Caco-2 (cell line): ENCODE results near the gene PHACTR1. TPM values are rescaled to one million over a fixed set of nuclear protein-coding genes. Genes with fewer than 3 reads are reported as not detected.

Source experiments
- BruUV-seq: library from RNA; stranded (reverse); fragments of 400-500 nt; replicated peaks from 2 replicates; lab custom pipeline; 2021; lab: Mats Ljungman, UMichigan
- CTCF ChIA-PET: fragments of 300-600 bp; sonication (Branson Sonifier 250); formaldehyde crosslinking; loops from one replicate; lab custom pipeline; 2022; ENCODE audit warnings: antibody characterized with exemption; lab: Charles Lee
- POLR2A ChIA-PET: fragments of 300-600 bp; sonication (Branson Sonifier 250); formaldehyde crosslinking; loops from one replicate; lab custom pipeline; 2022; ENCODE audit warnings: antibody characterized with exemption; lab: Charles Lee
- DNase-seq, 2 experiments: peaks; one replicate each; pipeline versions ENCODE4 v3.0.0 to v3.0.0-alpha.2; 2020 to 2022
- H3K27me3 ChIP-seq: replicated peaks from 2 replicates; pipeline ENCODE4 v1.6.0; 2011; ENCODE audit warnings: low read length; ENCODE audit not compliant: control insufficient read depth, insufficient read depth
- H3K36me3 ChIP-seq: 2 replicates; pipeline ENCODE4 v1.5.1; 2011; ENCODE audit warnings: low read length; ENCODE audit not compliant: control insufficient read depth, insufficient read depth
- H3K4me1 ChIP-seq: fragments of 250-450 bp; sonication (Bioruptor Pico); 2 replicates; pipeline ENCODE4 v1.5.1; 2020; ENCODE audit warnings: mild to moderate bottlenecking
- H3K4me3 ChIP-seq: 2 replicates; pipeline ENCODE4 v1.5.1; 2011; ENCODE audit warnings: low read depth, mild to moderate bottlenecking, control low read depth, low read length
- H3K9me3 ChIP-seq: fragments of 250-450 bp; sonication (Bioruptor Pico); 2 replicates; pipeline ENCODE4 v1.5.1; 2020; ENCODE audit warnings: mild to moderate bottlenecking, moderate library complexity
- H3K27ac Mint-ChIP-seq: one replicate; pipeline ENCODE4 v1.8.0; 2022; ENCODE audit warnings: mixed read lengths; ENCODE audit not compliant: unreplicated experiment
- H3K27me3 Mint-ChIP-seq: one replicate; pipeline ENCODE4 v1.8.0; 2022; ENCODE audit warnings: mixed read lengths; ENCODE audit not compliant: insufficient read depth, unreplicated experiment
- H3K36me3 Mint-ChIP-seq: one replicate; pipeline ENCODE4 v1.8.0; 2022; ENCODE audit warnings: mild to moderate bottlenecking, mixed read lengths; ENCODE audit not compliant: insufficient read depth, unreplicated experiment
- H3K4me1 Mint-ChIP-seq: one replicate; pipeline ENCODE4 v1.8.0; 2022; ENCODE audit warnings: low read depth, mixed read lengths; ENCODE audit not compliant: unreplicated experiment
- H3K4me3 Mint-ChIP-seq: one replicate; pipeline ENCODE4 v1.8.0; 2022; ENCODE audit warnings: mild to moderate bottlenecking, moderate library complexity, mixed read lengths; ENCODE audit not compliant: unreplicated experiment
- H3K9me3 Mint-ChIP-seq: one replicate; pipeline ENCODE4 v1.8.0; 2022; ENCODE audit warnings: mixed read lengths; ENCODE audit not compliant: unreplicated experiment
- intact Hi-C: fragments of 100-400 bp; cut with micrococcal nuclease; formaldehyde crosslinking; loops from one replicate; pipeline ENCODE4 v1.10.0; 2022; ENCODE audit not compliant: unreplicated experiment
- total RNA-seq: library from RNA; stranded (reverse); gene quantifications from 2 replicates; pipeline ENCODE4 v1.2.3, GENCODE V29; 2022
- TF ChIP-seq, protein P1 (sequence below), 2 experiments: fragments of 200-600 bp in 1 of 2; IDR thresholded peaks; 1 replicate in 1 of 2; 2 replicates in 1 of 2; pipeline versions ENCODE4 v1.5.1 to v1.8.0; 2011 to 2022; ENCODE audit warnings: antibody characterized with exemption in 1 of 2, control low read depth in 1 of 2, inconsistent platforms in 1 of 2, low read depth in 1 of 2, low read length in 1 of 2, mild to moderate bottlenecking in 1 of 2, moderate library complexity in 1 of 2; ENCODE audit not compliant: insufficient read depth in 1 of 2, severe bottlenecking in 1 of 2, unreplicated experiment in 1 of 2

The PHACTR1 gene
- total RNA-seq, 1 experiment from 2014 or later = 0.41 TPM

DNA sequence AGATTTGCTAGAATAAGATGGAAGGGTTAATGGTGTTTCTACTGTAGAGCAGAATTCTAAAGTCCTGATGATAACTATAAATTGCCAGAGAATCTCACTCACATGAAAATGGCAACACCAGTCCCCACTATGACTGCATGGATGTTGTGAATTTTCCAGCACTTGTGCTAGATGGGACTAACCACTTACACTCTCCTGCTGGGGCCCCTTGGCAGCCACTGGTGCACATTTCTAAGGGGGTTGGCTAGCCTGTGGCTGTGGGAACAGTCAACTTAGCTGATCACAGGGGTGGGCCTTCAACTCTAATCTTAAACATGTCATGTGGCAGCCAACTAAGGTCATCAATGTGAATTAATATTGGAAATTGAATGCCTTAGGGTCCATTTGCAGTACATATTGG, 271.2 kb downstream of the PHACTR1 start:
- no peaks in the 10 kb centered on the region for H3K27me3 ChIP-seq

DNA sequence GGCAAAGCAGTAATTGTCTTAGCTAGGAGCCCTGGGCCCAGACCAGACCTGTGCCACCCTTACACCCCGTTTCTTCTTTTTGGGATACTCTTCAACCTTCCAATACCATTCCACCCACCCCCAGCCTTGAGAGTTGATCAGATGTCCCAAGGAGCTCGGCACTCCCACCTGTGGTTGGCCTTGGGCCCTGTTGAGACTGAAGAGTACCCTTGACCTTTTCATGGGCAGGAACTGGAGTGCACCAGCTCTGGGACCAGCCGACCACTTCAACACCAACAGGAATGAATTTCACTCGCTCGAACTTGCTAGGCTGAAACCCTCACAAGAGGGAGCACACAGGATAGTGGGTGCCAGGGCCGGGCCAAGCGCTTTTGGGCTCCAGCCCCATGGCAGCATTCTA, 273.6 kb downstream of the PHACTR1 start:
- H3K4me3 ChIP-seq = no peak overlapping the region
- DNase-seq = no peak
- H3K4me1 ChIP-seq = no peaks in the 10 kb centered on the region
- no peak overlapping the region for H3K27ac Mint-ChIP-seq
- H3K9me3 ChIP-seq = no peaks in the 10 kb centered on the region; the same call in 1 of the 2 replicates
- POLR2A ChIA-PET = no interaction called here
- H3K36me3 ChIP-seq = no peaks in the 10 kb centered on the region
- no peaks in the 10 kb centered on the region for H3K9me3 Mint-ChIP-seq
- CTCF ChIA-PET = no interaction called here
- BruUV-seq = no TSS peak
- no peak overlapping the region for H3K4me3 Mint-ChIP-seq
- H3K36me3 Mint-ChIP-seq = no peaks in the 10 kb centered on the region
- intact Hi-C loops = no loop called here
- peaks cover 17% of the 10 kb centered on the region for H3K27me3 Mint-ChIP-seq
- no peaks in the 10 kb centered on the region for H3K27me3 ChIP-seq
- TF ChIP-seq, protein P1, sequence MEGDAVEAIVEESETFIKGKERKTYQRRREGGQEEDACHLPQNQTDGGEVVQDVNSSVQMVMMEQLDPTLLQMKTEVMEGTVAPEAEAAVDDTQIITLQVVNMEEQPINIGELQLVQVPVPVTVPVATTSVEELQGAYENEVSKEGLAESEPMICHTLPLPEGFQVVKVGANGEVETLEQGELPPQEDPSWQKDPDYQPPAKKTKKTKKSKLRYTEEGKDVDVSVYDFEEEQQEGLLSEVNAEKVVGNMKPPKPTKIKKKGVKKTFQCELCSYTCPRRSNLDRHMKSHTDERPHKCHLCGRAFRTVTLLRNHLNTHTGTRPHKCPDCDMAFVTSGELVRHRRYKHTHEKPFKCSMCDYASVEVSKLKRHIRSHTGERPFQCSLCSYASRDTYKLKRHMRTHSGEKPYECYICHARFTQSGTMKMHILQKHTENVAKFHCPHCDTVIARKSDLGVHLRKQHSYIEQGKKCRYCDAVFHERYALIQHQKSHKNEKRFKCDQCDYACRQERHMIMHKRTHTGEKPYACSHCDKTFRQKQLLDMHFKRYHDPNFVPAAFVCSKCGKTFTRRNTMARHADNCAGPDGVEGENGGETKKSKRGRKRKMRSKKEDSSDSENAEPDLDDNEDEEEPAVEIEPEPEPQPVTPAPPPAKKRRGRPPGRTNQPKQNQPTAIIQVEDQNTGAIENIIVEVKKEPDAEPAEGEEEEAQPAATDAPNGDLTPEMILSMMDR (IDR thresholded peaks at IDR 0.05; ENCODE audit: insufficient read depth in 1 of 2, low read depth in 1 of 2, low read length in 1 of 2, severe bottlenecking in 1 of 2, unreplicated experiment in 1 of 2) = no peak
- H3K4me1 Mint-ChIP-seq = no peaks in the 10 kb centered on the region

More for the DNA sequence above, 271.2 kb downstream of the PHACTR1 start:
- Mint-ChIP-seq H3K27me3 (peaks cover 14% of the 10 kb centered on the region), H3K4me3 (no peak overlapping the region), H3K4me1 (no peaks in the 10 kb centered on the region), H3K27ac (no peak overlapping the region), H3K36me3 (no peaks in the 10 kb centered on the region), H3K9me3 (peaks cover 9% of the 10 kb centered on the region)
- intact Hi-C loops = no loop called here
- ChIA-PET CTCF (no interaction called here), POLR2A (no interaction called here)
- Histone ChIP-seq H3K4me1 (no peaks in the 10 kb centered on the region), H3K9me3 (no peaks in the 10 kb centered on the region), H3K4me3 (no peak overlapping the region), H3K36me3 (no peaks in the 10 kb centered on the region)
- no peak for DNase-seq
- TF ChIP-seq, protein P1 (IDR thresholded peaks at IDR 0.05; ENCODE audit: insufficient read depth in 1 of 2, low read depth in 1 of 2, low read length in 1 of 2, severe bottlenecking in 1 of 2, unreplicated experiment in 1 of 2) = no peak
- no TSS peak for BruUV-seq

DNA sequence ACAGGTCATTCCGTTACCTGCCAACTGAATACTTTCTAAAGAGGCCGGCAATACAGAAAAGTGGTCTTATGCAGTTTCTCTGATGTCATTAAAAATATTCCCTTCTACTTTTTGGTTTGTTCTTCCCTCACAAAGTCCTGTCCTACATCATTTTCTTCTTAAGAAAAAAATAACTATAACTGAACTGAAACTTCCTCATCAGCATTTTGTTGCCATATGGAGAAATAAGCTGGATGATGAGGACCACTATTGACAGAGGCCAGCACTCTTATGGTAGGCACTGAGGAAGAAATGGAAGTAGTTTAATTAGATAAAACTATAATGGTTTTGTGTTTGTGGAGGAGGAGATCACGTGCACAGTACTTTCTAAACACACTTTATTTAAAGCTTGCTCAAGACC, 274.9 kb downstream of the PHACTR1 start:
- Mint-ChIP-seq H3K4me1 (no peaks in the 10 kb centered on the region), H3K27me3 (peaks cover 18% of the 10 kb centered on the region), H3K27ac (no peak overlapping the region), H3K4me3 (no peak overlapping the region), H3K9me3 (no peaks in the 10 kb centered on the region), H3K36me3 (no peaks in the 10 kb centered on the region)
- Histone ChIP-seq H3K4me1 (no peaks in the 10 kb centered on the region), H3K27me3 (no peaks in the 10 kb centered on the region), H3K36me3 (no peaks in the 10 kb centered on the region), H3K9me3 (no peaks in the 10 kb centered on the region; the same call in 1 of the 2 replicates), H3K4me3 (no peak overlapping the region)
- intact Hi-C loops = no loop called here
- BruUV-seq = no TSS peak
- TF ChIP-seq, protein P1 (IDR thresholded peaks at IDR 0.05; ENCODE audit: insufficient read depth in 1 of 2, low read depth in 1 of 2, low read length in 1 of 2, severe bottlenecking in 1 of 2, unreplicated experiment in 1 of 2) = no peak
- no peak for DNase-seq
- CTCF ChIA-PET = no interaction called here
- POLR2A ChIA-PET = no interaction called here
